ENCODE measurements around the gene RAPGEF1. TPM values are rescaled to one million over a fixed set of nuclear protein-coding genes. Genes with fewer than 3 reads are reported as not detected.
"Not testable (repeated sequence)": the region's sequence is repeated elsewhere in the genome, so short reads cannot be mapped to it uniquely, and the experiment has no call there.

Gene RAPGEF1
- total RNA-seq, 1 donor: 33.7 TPM

DNA sequence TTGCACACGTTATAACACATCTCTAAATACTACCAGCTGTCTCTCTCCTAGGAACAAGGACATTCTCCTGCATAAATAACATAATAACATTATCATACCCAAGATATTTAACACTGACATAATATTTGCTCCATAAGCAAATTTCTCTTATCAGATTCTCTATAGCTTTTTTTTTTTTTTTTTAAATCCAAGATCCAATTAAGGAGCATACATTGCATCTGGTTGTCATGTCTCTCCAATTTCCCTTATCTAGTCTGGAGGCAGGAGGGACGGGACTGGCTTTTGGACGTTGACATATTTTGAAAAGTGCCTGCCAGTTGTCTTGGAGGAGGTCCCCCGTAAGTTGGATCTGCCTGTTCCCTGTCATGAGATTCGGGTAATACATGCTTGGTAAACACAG, 76.6 kb downstream of the RAPGEF1 start:
- no peak for TF ChIP-seq CTCF (IDR thresholded peaks at IDR 0.05; ENCODE audit: insufficient read depth, low read length)
- H3K4me3 ChIP-seq (ENCODE audit: low read depth, low read length): no peak overlapping the region

GRCh38 chr9:131662289-131662621, 77.6 kb downstream of the RAPGEF1 start:
- not testable (repeated sequence) for H3K4me3 ChIP-seq (ENCODE audit: low read depth, low read length); DNase-seq (ENCODE audit: low read depth)

More for the DNA sequence above, 76.6 kb downstream of the RAPGEF1 start:
- DNase-seq (ENCODE audit: low read depth): no peak

- no peak for TF ChIP-seq CTCF (IDR thresholded peaks at IDR 0.05; ENCODE audit: insufficient read depth, low read length)
- DNase-seq (ENCODE audit: low read depth): no peak
- H3K4me3 ChIP-seq (ENCODE audit: low read depth, low read length): no peak overlapping the region
Measured at GRCh38 chr9:131661568-131662288, 78.1 kb downstream of the RAPGEF1 start.

GRCh38 chr9:131660466-131661405, 79.1 kb downstream of the RAPGEF1 start:
- no peak overlapping the region for H3K4me3 ChIP-seq (ENCODE audit: low read depth, low read length)
- no peak for TF ChIP-seq CTCF (IDR thresholded peaks at IDR 0.05; ENCODE audit: insufficient read depth, low read length)
- DNase-seq (ENCODE audit: low read depth): no peak

DNA sequence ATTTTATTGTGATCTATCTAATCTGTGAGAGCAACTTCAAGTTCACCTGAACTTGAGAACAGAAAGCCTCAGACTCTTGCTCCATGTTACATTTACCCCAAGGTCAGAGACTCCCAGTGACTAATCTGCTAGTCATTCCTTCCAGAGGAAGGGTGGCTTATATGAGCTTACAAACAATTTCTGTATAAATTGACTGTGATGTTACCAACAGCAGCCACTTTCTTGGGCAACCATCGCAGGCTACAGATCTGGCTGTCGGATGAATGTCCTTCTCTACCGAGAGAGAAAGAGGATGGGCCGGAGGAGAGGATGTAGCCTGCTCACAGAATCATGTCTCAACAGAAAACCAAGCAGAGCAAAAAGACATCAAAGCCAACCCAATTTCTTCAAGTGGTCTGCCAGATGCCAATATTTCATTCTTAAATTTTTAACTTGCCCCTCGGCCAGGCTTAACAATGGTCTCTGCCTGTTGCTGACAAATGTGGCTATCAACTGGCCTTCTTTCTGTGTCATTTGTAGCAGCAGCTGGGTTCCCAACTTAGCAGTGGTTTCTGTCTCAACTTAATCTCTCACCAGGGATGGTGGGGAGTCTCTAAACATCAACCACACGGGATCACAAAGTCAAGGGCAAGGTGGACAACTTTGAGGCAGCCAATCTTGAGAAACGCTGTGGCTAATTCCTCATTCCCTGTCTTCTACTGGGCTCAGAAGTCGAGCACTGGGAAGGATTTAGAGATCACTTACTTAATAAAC, 81.3 kb downstream of the RAPGEF1 start:
- DNase-seq (ENCODE audit: low read depth): peak; percentile 88
- no peak for TF ChIP-seq CTCF (IDR thresholded peaks at IDR 0.05; ENCODE audit: insufficient read depth, low read length)
- no peak overlapping the region for H3K4me3 ChIP-seq (ENCODE audit: low read depth, low read length)

GRCh38 chr9:131657940-131658339, 81.9 kb downstream of the RAPGEF1 start:
- peak; percentile 70 for DNase-seq (ENCODE audit: low read depth)
- H3K4me3 ChIP-seq (ENCODE audit: low read depth, low read length): no peak overlapping the region

More at GRCh38 chr9:131657940-131658339, 81.9 kb downstream of the RAPGEF1 start:
- no peak for TF ChIP-seq CTCF (IDR thresholded peaks at IDR 0.05; ENCODE audit: insufficient read depth, low read length)
